Gastrocnemius medialis (tissue), 4 donors: ENCODE results near the gene SPTY2D1. TPM values are rescaled to one million over a fixed set of nuclear protein-coding genes. Genes with fewer than 3 reads are reported as not detected.

Experiments
- ATAC-seq, 2 donors: fragments of 150-250 bp; one replicate each; pipeline ENCODE4 v1.9.1; 2016
- DNase-seq, 2 donors: peaks; one replicate each; pipeline ENCODE4 v3.0.0-alpha.2; 2019
- H3K27ac ChIP-seq, 4 donors: fragments of 200-600 bp; sonication (generic); 1 replicate in 1 of 4; 2 replicates in 3 of 4; pipeline ENCODE4 v1.5.1; 2016 to 2018; ENCODE audit warnings: mild to moderate bottlenecking in 2 of 4, moderate library complexity in 1 of 4
- H3K27me3 ChIP-seq, 3 donors: fragments of 200-600 bp; sonication (generic) in 2 of 3; 1 replicate in 1 of 3; 2 replicates in 2 of 3; pipeline versions ENCODE4 v1.5.1 to v1.6.0; 2016 to 2019; ENCODE audit warnings: mild to moderate bottlenecking in 1 of 3, moderate library complexity in 1 of 3
- H3K36me3 ChIP-seq, 2 donors: fragments of 200-600 bp; sonication (generic) in 1 of 2; one replicate each; pipeline ENCODE4 v1.5.1; 2017 to 2018
- H3K4me1 ChIP-seq, 2 donors: fragments of 200-600 bp; sonication (generic) in 1 of 2; one replicate each; pipeline ENCODE4 v1.5.1; 2016 to 2017; ENCODE audit warnings: mild to moderate bottlenecking in 2 of 2
- H3K4me3 ChIP-seq, 4 donors: fragments of 200-600 bp; sonication (generic) in 3 of 4; 1 replicate in 1 of 4; 2 replicates in 3 of 4; pipeline ENCODE4 v1.5.1; 2016 to 2019; ENCODE audit warnings: mild to moderate bottlenecking in 2 of 4
- H3K9me3 ChIP-seq, 3 donors: fragments of 200-600 bp; sonication (generic) in 2 of 3; 1 replicate in 1 of 3; 2 replicates in 2 of 3; pipeline ENCODE4 v1.5.1; 2016 to 2019
- POLR2A ChIP-seq, 2 donors: fragments of 450-650 bp; IDR thresholded peaks; one replicate each; pipeline ENCODE4 v1.6.1; 2017; ENCODE audit warnings: antibody characterized with exemption in 2 of 2, mild to moderate bottlenecking in 2 of 2, moderate library complexity in 2 of 2
- in situ Hi-C, 4 donors: fragments of 200-750 bp; cut with MboI; loops; one replicate each; pipeline versions ENCODE4 v1.15.0 to v1.8.0; 2017; ENCODE audit warnings: low sequenced_read_pairs in 4 of 4
- intact Hi-C: fragments of 100-400 bp; cut with DNase I; formaldehyde crosslinking; loops from one replicate; pipeline ENCODE4 v1.15.1; 2023; ENCODE audit warnings: low total_unique reads
- total RNA-seq, 4 donors: library from RNA; depleted of rRNA; stranded (reverse); fragments of >200 nt; gene quantifications; one replicate each; pipeline versions ENCODE4 v1.1.0 to v1.2.3, GENCODE V29; 2016
- TF ChIP-seq, protein P1 (sequence below), 5 experiments: fragments of 450-650 bp in 3 of 5; fragments of 200-600 bp in 2 of 5; sonication (generic) in 2 of 5; IDR thresholded peaks in 4 of 5; conservative IDR thresholded peaks in 1 of 5; 1 replicate in 4 of 5; 2 replicates in 1 of 5; pipeline ENCODE4 v1.5.1; 2016 to 2019; ENCODE audit warnings: antibody characterized with exemption in 5 of 5, mild to moderate bottlenecking in 3 of 5, moderate library complexity in 3 of 5

The SPTY2D1 gene
- total RNA-seq, 4 donors from 2014 or later: 13.3 to 21.7 (median 17.7) TPM

DNA sequence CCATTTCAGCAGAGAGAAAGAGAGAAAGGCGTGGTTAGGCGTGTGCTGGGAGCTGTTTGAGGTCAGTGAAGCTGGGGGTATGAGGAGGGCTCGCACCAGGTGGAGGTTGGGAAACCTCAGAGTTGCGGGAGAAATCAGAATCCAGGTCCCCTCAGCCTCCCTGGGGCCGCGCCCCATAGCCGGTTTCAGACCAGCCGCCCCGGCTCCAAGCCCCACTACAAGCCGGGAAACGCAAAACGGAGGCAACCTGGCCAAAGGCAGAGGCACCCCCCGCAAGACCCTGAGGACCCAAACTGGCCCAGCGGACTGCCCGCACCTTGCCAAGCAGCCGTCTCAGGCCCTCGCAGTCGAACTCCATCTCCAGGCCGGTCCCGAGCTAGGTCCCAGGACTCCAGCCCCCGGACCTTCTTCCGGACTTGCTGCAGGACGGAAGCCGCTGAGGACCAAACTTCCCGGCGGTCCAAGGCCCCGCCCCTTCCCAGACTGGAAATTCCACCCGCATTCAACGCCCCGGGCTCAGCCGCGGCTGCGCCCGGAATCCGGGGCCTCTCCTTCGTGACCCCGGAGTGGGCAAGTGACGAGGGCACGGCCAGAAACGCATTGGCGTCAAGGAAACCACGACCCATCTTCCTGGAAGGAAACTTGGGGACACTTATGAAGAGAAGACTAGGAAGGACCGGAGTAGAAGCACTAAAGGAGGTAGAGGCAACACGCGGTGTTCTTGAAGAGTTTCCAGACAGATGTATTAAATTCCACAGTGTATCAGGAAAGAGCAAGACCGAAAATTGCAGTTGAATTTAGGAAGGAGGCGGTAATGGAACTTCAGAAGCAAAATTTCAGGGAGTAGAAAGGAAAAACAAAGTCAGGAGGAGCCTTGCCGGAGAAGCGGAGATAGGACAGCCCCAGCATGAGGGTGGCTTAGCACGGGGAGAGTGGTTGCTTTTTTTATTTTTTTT, 45.6 kb downstream of the SPTY2D1 start, which contains the start of gene UEVLD:
UEVLD (minus strand) TSS at position 438 of the 956 bp plus-strand sequence; CDS start at position 358, 80 bp downstream.
- H3K27me3 ChIP-seq: no peaks in the 10 kb centered on the region
- H3K36me3 ChIP-seq: no peaks in the 10 kb centered on the region
- peak within 1 kb of the TSS; percentile 72 to 91 (median 80) for H3K4me3 ChIP-seq
- intact Hi-C loops (loop anchor here (1.0 to 5.0 kb wide), 6 partner anchors 46 to 266 kb away; partner anchors contain the start of genes GTF2H1, HPS5, SPTY2D1 and TMEM86A), in situ Hi-C loops (no loop called here)
- TF ChIP-seq, protein P1, sequence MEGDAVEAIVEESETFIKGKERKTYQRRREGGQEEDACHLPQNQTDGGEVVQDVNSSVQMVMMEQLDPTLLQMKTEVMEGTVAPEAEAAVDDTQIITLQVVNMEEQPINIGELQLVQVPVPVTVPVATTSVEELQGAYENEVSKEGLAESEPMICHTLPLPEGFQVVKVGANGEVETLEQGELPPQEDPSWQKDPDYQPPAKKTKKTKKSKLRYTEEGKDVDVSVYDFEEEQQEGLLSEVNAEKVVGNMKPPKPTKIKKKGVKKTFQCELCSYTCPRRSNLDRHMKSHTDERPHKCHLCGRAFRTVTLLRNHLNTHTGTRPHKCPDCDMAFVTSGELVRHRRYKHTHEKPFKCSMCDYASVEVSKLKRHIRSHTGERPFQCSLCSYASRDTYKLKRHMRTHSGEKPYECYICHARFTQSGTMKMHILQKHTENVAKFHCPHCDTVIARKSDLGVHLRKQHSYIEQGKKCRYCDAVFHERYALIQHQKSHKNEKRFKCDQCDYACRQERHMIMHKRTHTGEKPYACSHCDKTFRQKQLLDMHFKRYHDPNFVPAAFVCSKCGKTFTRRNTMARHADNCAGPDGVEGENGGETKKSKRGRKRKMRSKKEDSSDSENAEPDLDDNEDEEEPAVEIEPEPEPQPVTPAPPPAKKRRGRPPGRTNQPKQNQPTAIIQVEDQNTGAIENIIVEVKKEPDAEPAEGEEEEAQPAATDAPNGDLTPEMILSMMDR (IDR thresholded peaks at IDR 0.05 in 4 of 5, conservative IDR thresholded peaks at IDR 0.05 in 1 of 5): peak in 1 of 5 experiments; percentile 30
- TF ChIP-seq POLR2A (IDR thresholded peaks at IDR 0.05): peak; percentile 63 to 78
- H3K4me1 ChIP-seq: peaks cover 41 to 42% of the 10 kb centered on the region in 2 donors
- DNase-seq (peak; percentile 81 to 87), ATAC-seq (peak; percentile 92 to 97)
- H3K9me3 ChIP-seq: no peaks in the 10 kb centered on the region
- peak within 1 kb of the TSS; percentile 86 to 91 (median 90) for H3K27ac ChIP-seq

- Histone ChIP-seq H3K27ac (no peak overlapping the region), H3K36me3 (peaks cover 0 to 21% of the 10 kb centered on the region in 2 donors), H3K27me3 (no peaks in the 10 kb centered on the region), H3K9me3 (no peaks in the 10 kb centered on the region), H3K4me1 (peaks cover 2 to 4% of the 10 kb centered on the region in 2 donors), H3K4me3 (no peak overlapping the region)
- ATAC-seq (no peak), DNase-seq (no peak)
- TF ChIP-seq, protein P1 (IDR thresholded peaks at IDR 0.05 in 4 of 5, conservative IDR thresholded peaks at IDR 0.05 in 1 of 5): no peak
- no peak for TF ChIP-seq POLR2A (IDR thresholded peaks at IDR 0.05)
- in situ Hi-C loops (no loop called here), intact Hi-C loops (no loop called here)
Measured at GRCh38 chr11:18581825-18582224, 52.3 kb downstream of the SPTY2D1 start.

- intact Hi-C loops: no loop called here
Measured at GRCh38 chr11:18580113-18580766, 53.9 kb downstream of the SPTY2D1 start.

DNA sequence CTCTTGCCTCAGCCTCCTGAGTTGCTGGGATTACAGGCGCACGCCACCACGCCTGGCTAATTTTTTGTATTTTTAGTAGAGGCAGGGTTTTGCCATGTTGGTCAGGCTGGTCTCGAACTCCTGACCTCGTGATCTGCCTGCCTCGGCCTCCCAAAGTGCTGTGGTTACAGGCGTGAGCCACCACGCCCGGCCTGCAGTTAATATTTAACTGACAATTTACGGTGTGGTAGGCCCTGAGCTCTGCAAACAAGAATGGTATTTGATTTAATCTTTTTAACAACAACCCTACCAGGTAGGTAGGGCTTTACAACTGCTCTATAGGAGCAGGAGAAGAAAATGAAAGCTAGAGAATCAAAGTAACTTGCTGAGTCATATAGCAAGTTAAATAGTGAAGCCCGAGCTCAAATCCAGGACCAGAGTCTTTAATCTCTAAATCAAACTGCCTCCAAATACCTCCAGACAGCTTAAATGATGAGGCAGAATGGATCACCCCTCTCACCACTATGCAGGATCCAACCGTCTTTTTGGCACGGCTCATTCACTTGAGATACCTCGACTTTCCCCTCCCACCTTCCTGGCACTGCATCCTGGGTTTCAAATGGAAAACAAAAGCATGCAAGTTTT, 55.1 kb downstream of the SPTY2D1 start:
- Histone ChIP-seq H3K27ac (no peak overlapping the region), H3K27me3 (no peaks in the 10 kb centered on the region), H3K4me1 (no peaks in the 10 kb centered on the region), H3K9me3 (no peaks in the 10 kb centered on the region), H3K4me3 (no peak overlapping the region), H3K36me3 (peaks cover 0 to 46% of the 10 kb centered on the region in 2 donors)
- DNase-seq: no peak
- in situ Hi-C loops (no loop called here), intact Hi-C loops (no loop called here)
- no peak for ATAC-seq
- TF ChIP-seq POLR2A (IDR thresholded peaks at IDR 0.05): no peak
- TF ChIP-seq, protein P1 (IDR thresholded peaks at IDR 0.05 in 4 of 5, conservative IDR thresholded peaks at IDR 0.05 in 1 of 5): no peak

More at GRCh38 chr11:18580113-18580766, 53.9 kb downstream of the SPTY2D1 start:
- no peak overlapping the region for H3K4me3 ChIP-seq
- H3K27me3 ChIP-seq: no peaks in the 10 kb centered on the region
- no peaks in the 10 kb centered on the region for H3K4me1 ChIP-seq
- no peaks in the 10 kb centered on the region for H3K9me3 ChIP-seq
- peaks cover 0 to 34% of the 10 kb centered on the region in 2 donors for H3K36me3 ChIP-seq
- ATAC-seq (no peak), DNase-seq (no peak)
- TF ChIP-seq POLR2A (IDR thresholded peaks at IDR 0.05): no peak
- TF ChIP-seq, protein P1 (IDR thresholded peaks at IDR 0.05 in 4 of 5, conservative IDR thresholded peaks at IDR 0.05 in 1 of 5): no peak
- no peak overlapping the region for H3K27ac ChIP-seq
- in situ Hi-C loops: no loop called here
